Large intestine (tissue), 3 donors: ENCODE data around the gene BEND5. TPM values are rescaled to one million over a fixed set of nuclear protein-coding genes. Genes with fewer than 3 reads are reported as not detected.

Experiments
- DNase-seq, 2 donors: peaks; one replicate each; pipeline versions ENCODE4 v3.0.0 to v3.0.0-alpha.2; 2013
- H3K27ac ChIP-seq: one replicate; pipeline ENCODE4 v1.5.1; 2013; ENCODE audit warnings: low read length
- H3K27me3 ChIP-seq: 2 replicates; pipeline ENCODE4 v1.6.1; 2013; ENCODE audit warnings: low read length; ENCODE audit not compliant: control insufficient read depth, insufficient read depth
- H3K36me3 ChIP-seq: 2 replicates; pipeline ENCODE4 v1.6.1; 2013; ENCODE audit warnings: low read length; ENCODE audit not compliant: control insufficient read depth, insufficient read depth
- H3K4me1 ChIP-seq: one replicate; pipeline ENCODE4 v1.6.1; 2013; ENCODE audit warnings: low read length; ENCODE audit not compliant: control insufficient read depth, insufficient read depth
- H3K4me3 ChIP-seq: one replicate; pipeline ENCODE4 v1.5.1; 2013; ENCODE audit warnings: low read length
- H3K9me3 ChIP-seq: one replicate; pipeline ENCODE4 v1.6.1; 2013; ENCODE audit warnings: mild to moderate bottlenecking, low read depth, low read length, moderate library complexity; ENCODE audit not compliant: control insufficient read depth
- WGBS: methylation state at CpG from one replicate; pipeline ENCODE4 v1.1.5; 2013; ENCODE audit warnings: low lambda C conversion rate; ENCODE audit not compliant: insufficient coverage; 5-methylcytosine and 5-hydroxymethylcytosine counted together
- polyA plus RNA-seq: library from polyadenylated mRNA; unstranded; fragments of 120-200 nt; gene quantifications from one replicate; pipeline ENCODE4 v1.2.1, GENCODE V29; 2013

BEND5 gene
- polyA plus RNA-seq, 1 donor, result 7.7 TPM

GRCh38 chr1:48683839-48684238, 92.9 kb downstream of the BEND5 start:
- DNase-seq, result no peak
- no peak overlapping the region for H3K4me3 ChIP-seq
- H3K4me1 ChIP-seq, result peaks cover 2% of the 10 kb centered on the region
- no peak overlapping the region for H3K27ac ChIP-seq
- no peaks in the 10 kb centered on the region for H3K36me3 ChIP-seq
- no peaks in the 10 kb centered on the region for H3K9me3 ChIP-seq
- no peaks in the 10 kb centered on the region for H3K27me3 ChIP-seq
- WGBS, result 80% methylated on average over 1 of the region's 3 CpGs

DNA sequence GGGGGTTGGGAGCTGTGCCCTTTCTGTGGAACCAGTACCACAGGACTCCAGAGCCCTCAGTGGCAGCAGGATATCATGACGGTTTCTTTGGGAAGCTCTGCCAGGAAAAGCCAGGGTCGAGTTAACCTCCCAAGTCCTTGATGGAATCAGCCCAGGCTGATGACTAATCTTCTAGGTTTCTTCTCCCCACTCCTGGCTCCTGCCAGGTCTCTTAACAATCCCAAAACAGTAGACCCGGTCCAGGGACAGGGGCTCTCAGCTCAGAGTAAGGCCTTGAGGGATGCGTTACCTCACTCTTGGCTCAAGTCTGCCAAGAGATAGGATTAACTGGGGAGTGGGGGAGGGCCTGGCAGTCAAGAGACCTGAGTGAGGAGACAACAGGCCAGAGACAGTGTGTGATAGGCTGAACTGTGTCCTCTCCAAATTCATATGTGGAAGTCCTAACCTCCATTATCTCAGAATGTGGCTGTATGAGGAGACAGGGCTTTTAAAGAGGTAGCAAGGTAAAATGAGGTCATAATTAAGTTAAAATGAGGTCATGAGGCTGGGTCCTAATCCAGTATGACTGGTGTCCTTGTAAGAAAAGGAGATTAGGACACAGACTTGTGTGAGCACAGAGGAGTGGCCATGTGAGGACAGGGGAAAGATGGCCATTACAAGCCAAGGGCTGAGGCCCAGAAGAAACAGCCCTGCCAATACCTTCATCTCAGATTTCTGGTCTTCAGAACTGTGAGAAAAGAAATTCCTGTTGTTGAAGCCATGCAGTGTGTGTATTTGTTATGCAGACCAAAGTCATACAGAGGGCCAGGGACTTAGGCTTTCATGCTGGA, 95.0 kb downstream of the BEND5 start:
- Histone ChIP-seq H3K4me3 (no peak overlapping the region), H3K27me3 (no peaks in the 10 kb centered on the region), H3K4me1 (peaks cover 10% of the 10 kb centered on the region), H3K36me3 (no peaks in the 10 kb centered on the region), H3K27ac (no peak overlapping the region), H3K9me3 (no peaks in the 10 kb centered on the region)
- DNase-seq, result no peak
- no CpG with 5 or more reads among the region's 4 CpGs for WGBS

- Histone ChIP-seq H3K27ac (no peak overlapping the region), H3K9me3 (no peaks in the 10 kb centered on the region), H3K36me3 (no peaks in the 10 kb centered on the region), H3K4me1 (peaks cover 10% of the 10 kb centered on the region), H3K4me3 (no peak overlapping the region), H3K27me3 (no peaks in the 10 kb centered on the region)
- peak in 1 of 2 donors; percentile 19 for DNase-seq
- no CpG with 5 or more reads among the region's 10 CpGs for WGBS
Observed at GRCh38 chr1:48680411-48681035, 96.2 kb downstream of the BEND5 start.

DNA sequence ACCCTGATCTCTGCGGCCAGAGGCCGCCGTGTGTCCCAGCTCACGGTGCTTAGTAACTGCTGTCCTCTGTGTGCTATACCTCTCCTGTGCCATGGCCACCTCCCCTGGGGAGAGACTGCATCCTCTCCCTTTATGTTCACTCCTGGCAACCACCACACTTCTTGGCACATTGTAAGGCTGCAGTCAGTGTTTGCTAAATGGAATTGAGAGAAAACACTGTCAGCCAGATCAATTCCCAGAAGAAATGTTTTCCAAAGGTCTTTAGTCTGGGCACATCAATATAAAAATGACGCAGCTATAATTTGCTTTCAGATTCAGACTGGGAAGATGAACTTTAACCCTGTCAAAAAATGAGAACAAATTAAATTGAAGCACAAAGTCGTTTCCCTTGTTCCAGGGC, 96.8 kb downstream of the BEND5 start:
- no peak for DNase-seq
- no peaks in the 10 kb centered on the region for H3K27me3 ChIP-seq
- H3K27ac ChIP-seq, result no peak overlapping the region
- 17% methylated on average over 1 of the region's 6 CpGs for WGBS
- H3K36me3 ChIP-seq, result no peaks in the 10 kb centered on the region
- H3K9me3 ChIP-seq, result no peaks in the 10 kb centered on the region
- peaks cover 10% of the 10 kb centered on the region for H3K4me1 ChIP-seq
- no peak overlapping the region for H3K4me3 ChIP-seq

DNA sequence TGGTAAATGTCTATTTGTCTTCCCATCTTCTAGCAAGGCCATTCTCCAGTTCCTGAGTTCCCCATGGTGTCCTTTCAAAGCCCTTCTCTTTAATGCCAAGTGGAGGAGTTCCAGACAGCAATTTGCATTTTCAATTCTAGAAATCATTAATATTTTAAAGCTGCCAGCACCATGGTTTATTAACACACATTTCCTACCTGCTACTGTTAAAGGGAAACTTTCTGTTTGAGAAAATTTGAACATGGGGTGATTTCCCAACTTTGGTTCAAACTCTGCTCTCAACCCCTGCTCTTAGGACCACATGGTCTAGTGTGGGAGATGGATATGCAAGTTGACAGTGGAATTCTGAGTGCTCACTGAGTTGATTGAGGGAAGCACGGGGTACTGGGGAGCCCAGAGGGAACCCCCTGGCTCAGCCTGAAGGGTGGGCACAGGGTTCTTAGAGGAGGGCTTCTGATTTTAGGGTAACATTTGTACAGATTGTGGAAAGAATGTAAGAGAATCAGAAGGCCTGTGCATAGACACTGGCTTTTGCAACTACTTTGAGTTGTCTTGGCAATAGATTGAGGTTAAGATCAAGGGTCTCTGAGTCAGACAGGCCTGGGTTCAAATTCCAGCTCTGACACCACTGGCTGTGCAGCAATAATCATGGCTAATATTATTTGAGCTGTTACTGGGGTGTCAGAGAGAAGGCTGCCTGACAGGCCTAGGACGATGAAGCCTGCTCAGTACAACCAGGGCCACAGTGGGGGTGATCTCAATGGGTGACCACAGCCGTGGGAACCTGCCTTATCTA, 97.8 kb downstream of the BEND5 start:
- peak; percentile 43 to 69 for DNase-seq

More for the DNA sequence above, 97.8 kb downstream of the BEND5 start:
- no peak overlapping the region for H3K27ac ChIP-seq
- H3K36me3 ChIP-seq, result no peaks in the 10 kb centered on the region
- no peaks in the 10 kb centered on the region for H3K27me3 ChIP-seq
- peaks cover 10% of the 10 kb centered on the region for H3K4me1 ChIP-seq
- no peaks in the 10 kb centered on the region for H3K9me3 ChIP-seq
- H3K4me3 ChIP-seq, result no peak overlapping the region
- WGBS, result 40% methylated on average over 1 of the region's 3 CpGs
